Activated T-cell treated with anti-CD3 and anti-CD28 coated beads, Interleukin-2, amount 50 U/mL, for 72 hours (primary cell): ENCODE measurements around the gene EXD2. TPM values are rescaled to one million over a fixed set of nuclear protein-coding genes. Genes with fewer than 3 reads are reported as not detected.

ENCODE experiments used
- ATAC-seq, 2 donors: fragments of 150-1000 bp; cut with Tn5 transposase; replicated peaks in 1 of 2; 2 replicates each; pipeline ENCODE4 v1.10.0; 2021; ENCODE audit warnings: moderate library complexity in 2 of 2, mild to moderate bottlenecking in 1 of 2
- DNase-seq, 2 donors: peaks; one replicate each; pipeline ENCODE4 v3.0.0; 2021 to 2022; ENCODE audit warnings: mixed read lengths in 1 of 2
- H3K27ac Mint-ChIP-seq: one replicate; pipeline ENCODE4 v1.8.0; 2022; ENCODE audit warnings: mild to moderate bottlenecking, moderate library complexity, mixed read lengths
- H3K27me3 Mint-ChIP-seq: one replicate; pipeline ENCODE4 v1.8.0; 2022; ENCODE audit warnings: low read depth, mixed read lengths
- H3K36me3 Mint-ChIP-seq, 2 donors: one replicate each; pipeline ENCODE4 v1.8.0; 2022; ENCODE audit warnings: mixed read lengths in 2 of 2, mild to moderate bottlenecking in 1 of 2; ENCODE audit not compliant: insufficient read depth in 2 of 2
- H3K4me1 Mint-ChIP-seq: one replicate; pipeline ENCODE4 v1.8.0; 2022; ENCODE audit warnings: low read depth, mixed read lengths
- H3K4me3 Mint-ChIP-seq, 2 donors: one replicate each; pipeline ENCODE4 v1.8.0; 2022; ENCODE audit warnings: mild to moderate bottlenecking in 2 of 2, mixed read lengths in 2 of 2, moderate library complexity in 2 of 2
- H3K9me3 Mint-ChIP-seq, 2 donors: one replicate each; pipeline ENCODE4 v1.8.0; 2022; ENCODE audit warnings: mixed read lengths in 2 of 2
- total RNA-seq, 2 donors: library from RNA; stranded (reverse); gene quantifications; one replicate each; pipeline ENCODE4 v1.2.3, GENCODE V29; 2022

The EXD2 gene
- total RNA-seq, 2 donors from 2014 or later, result 11.3 to 16.3 TPM

DNA sequence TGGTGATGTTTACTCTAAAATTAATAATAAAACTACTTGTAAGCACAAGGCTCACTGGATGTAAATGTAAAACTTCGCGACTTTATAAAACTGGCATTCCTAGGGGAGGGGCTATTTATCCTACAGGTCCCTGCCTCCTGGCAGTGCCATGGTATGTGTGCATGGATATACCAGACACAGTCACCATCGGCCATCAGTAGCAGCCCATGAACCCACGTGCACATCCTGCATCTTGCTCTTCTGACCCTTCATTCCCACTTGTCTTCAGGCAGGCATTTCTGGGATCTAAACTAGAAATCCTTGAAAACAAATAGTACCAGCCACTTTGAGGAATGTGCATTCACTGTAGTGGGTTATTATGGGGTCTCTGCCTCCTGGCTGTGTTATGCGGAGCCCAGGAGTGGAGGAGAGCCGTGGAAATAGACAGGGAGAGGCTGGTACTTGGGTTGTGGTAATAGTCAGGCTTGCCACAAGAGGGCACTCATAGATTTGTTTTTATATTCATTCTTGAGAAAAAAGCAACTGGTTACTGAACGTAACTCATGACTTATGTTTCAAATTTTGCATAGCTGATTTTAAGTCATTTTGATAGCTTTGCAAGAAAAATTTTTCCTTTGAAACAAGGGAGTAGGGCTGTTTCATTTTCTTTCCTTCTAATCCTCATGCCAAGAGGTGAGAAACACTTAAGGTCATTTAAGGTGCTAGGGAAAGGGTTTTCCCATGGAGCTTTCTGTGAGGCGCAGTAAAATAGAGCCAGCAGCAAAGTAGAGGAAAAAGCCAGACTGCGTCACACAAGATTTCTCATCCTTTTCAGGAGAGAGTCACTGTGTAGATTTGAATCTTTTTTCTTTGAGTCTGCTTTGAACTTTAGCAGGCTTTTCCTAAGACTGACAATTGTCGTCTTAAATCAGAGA is 51.3 kb downstream of the EXD2 start:
- H3K27ac Mint-ChIP-seq, result no peak overlapping the region
- DNase-seq (peak; percentile 47 to 53), ATAC-seq (peak; percentile 36 to 51)
- H3K4me1 Mint-ChIP-seq, result no peaks in the 10 kb centered on the region
- no peaks in the 10 kb centered on the region for H3K27me3 Mint-ChIP-seq
- H3K9me3 Mint-ChIP-seq, result no peaks in the 10 kb centered on the region
- H3K36me3 Mint-ChIP-seq, result no peaks in the 10 kb centered on the region
- H3K4me3 Mint-ChIP-seq, result no peak overlapping the region

DNA sequence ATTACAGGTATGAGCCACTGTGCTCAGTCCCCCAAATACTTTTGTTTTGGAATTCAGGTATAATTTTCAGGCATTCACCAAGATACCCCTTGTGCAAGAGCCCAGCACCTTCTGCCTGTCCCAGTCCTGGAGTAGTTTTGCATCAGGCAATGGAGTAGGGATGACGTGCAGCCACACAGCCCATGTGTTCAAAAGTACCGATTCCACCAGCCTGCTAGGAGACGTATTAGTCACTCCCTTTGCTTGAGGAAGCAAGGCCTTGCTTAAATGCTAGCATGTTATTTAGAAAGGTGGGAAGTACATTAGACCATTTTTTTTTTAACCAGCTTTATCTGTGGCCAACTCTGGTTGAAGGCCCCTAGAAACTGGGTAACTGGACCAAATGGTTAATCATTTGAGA is 53.6 kb downstream of the EXD2 start:
- H3K27me3 Mint-ChIP-seq, result no peaks in the 10 kb centered on the region
- ATAC-seq (no peak), DNase-seq (no peak)
- H3K4me3 Mint-ChIP-seq, result no peak overlapping the region
- H3K36me3 Mint-ChIP-seq, result no peaks in the 10 kb centered on the region
- H3K27ac Mint-ChIP-seq, result no peak overlapping the region
- H3K9me3 Mint-ChIP-seq, result no peaks in the 10 kb centered on the region
- H3K4me1 Mint-ChIP-seq, result no peaks in the 10 kb centered on the region

GRCh38 chr14:69246331-69246730 is 55.0 kb downstream of the EXD2 start:
- ATAC-seq, result no peak
- no peak for DNase-seq
- Mint-ChIP-seq H3K27me3 (no peaks in the 10 kb centered on the region), H3K27ac (no peak overlapping the region), H3K9me3 (no peaks in the 10 kb centered on the region), H3K4me3 (no peak overlapping the region), H3K4me1 (no peaks in the 10 kb centered on the region), H3K36me3 (no peaks in the 10 kb centered on the region)

GRCh38 chr14:69247676-69248440 is 56.6 kb downstream of the EXD2 start:
- Mint-ChIP-seq H3K4me3 (no peak overlapping the region), H3K4me1 (no peaks in the 10 kb centered on the region), H3K27me3 (no peaks in the 10 kb centered on the region), H3K36me3 (no peaks in the 10 kb centered on the region), H3K9me3 (no peaks in the 10 kb centered on the region), H3K27ac (no peak overlapping the region)
- no peak for ATAC-seq
- DNase-seq, result no peak

- ATAC-seq, result no peak
- Mint-ChIP-seq H3K36me3 (no peaks in the 10 kb centered on the region), H3K4me3 (no peak overlapping the region), H3K27me3 (peaks cover 2% of the 10 kb centered on the region), H3K9me3 (no peaks in the 10 kb centered on the region), H3K27ac (no peak overlapping the region), H3K4me1 (no peaks in the 10 kb centered on the region)
- DNase-seq, result no peak
These were observed 58.3 kb downstream of the EXD2 start for GRCh38 chr14:69249603-69250002.

GRCh38 chr14:69252851-69253250 is 61.6 kb downstream of the EXD2 start:
- Mint-ChIP-seq H3K27ac (no peak overlapping the region), H3K36me3 (no peaks in the 10 kb centered on the region), H3K9me3 (no peaks in the 10 kb centered on the region), H3K27me3 (peaks cover 14% of the 10 kb centered on the region), H3K4me3 (no peak overlapping the region), H3K4me1 (no peaks in the 10 kb centered on the region)
- no peak for DNase-seq
- ATAC-seq, result no peak

- ATAC-seq (no peak), DNase-seq (no peak)
- H3K4me3 Mint-ChIP-seq, result peak overlapping the region in 1 of 2 donors; percentile 80
- H3K36me3 Mint-ChIP-seq, result no peaks in the 10 kb centered on the region
- H3K4me1 Mint-ChIP-seq, result peaks cover 7% of the 10 kb centered on the region
- peaks cover 60% of the 10 kb centered on the region for H3K27me3 Mint-ChIP-seq
- no peak overlapping the region for H3K27ac Mint-ChIP-seq
- H3K9me3 Mint-ChIP-seq, result no peaks in the 10 kb centered on the region
These were observed 67.8 kb downstream of the EXD2 start for GRCh38 chr14:69259168-69259526.

GRCh38 chr14:69259527-69260189 is 68.4 kb downstream of the EXD2 start, which contains the start of gene GALNT16:
Gene GALNT16, plus strand, starts transcription at chr14:69260158. Its CDS starts 133 bp downstream, at chr14:69260291.
- ATAC-seq, result peak; percentile 4
- Mint-ChIP-seq H3K9me3 (no peaks in the 10 kb centered on the region), H3K27ac (no peak within 1 kb of the TSS)

DNA sequence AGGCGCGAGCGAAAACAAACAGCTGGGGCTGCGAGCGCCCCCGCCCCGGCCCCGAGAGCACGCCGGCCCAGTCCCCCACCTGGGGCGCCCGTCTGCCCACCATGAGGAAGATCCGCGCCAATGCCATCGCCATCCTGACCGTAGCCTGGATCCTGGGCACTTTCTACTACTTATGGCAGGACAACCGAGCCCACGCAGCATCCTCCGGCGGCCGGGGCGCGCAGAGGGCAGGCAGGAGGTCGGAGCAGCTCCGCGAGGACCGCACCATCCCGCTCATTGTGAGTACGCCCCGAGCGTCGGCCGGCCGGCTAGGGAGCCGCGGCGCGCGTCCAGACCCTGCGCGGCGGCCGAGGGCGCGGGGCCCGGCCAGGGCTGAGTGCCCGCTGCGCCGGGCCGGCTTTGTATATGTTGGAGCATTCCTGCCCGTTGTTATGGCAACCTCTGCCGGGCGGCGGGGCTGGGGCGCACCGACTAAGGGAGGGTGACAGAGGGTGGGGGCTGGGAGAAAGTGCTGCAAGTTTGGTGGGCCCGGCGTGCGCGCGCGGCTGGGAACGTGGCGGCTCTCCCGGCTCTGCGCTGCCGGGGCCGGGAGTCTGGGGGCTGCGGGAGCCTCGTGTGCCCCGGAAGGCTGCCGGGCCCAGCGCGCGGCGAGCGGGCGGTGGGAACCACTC is 69.0 kb downstream of the EXD2 start:
- Mint-ChIP-seq H3K4me1 (peaks cover 7% of the 10 kb centered on the region), H3K36me3 (no peaks in the 10 kb centered on the region), H3K9me3 (no peaks in the 10 kb centered on the region), H3K27ac (no peak overlapping the region), H3K4me3 (peak overlapping the region; percentile 70 to 80), H3K27me3 (peaks cover 53% of the 10 kb centered on the region)
- ATAC-seq (peak; percentile 28 to 50), DNase-seq (peak; percentile 8 to 12)

More at GRCh38 chr14:69259527-69260189, 68.4 kb downstream of the EXD2 start, which contains the start of gene GALNT16:
- Mint-ChIP-seq H3K4me1 (peaks cover 7% of the 10 kb centered on the region), H3K36me3 (no peaks in the 10 kb centered on the region), H3K4me3 (peak within 1 kb of the TSS; percentile 86 to 90), H3K27me3 (peaks cover 59% of the 10 kb centered on the region)
- DNase-seq, result peak; percentile 8 to 13

GRCh38 chr14:69260861-69261564 is 69.7 kb downstream of the EXD2 start:
- peaks cover 7% of the 10 kb centered on the region for H3K4me1 Mint-ChIP-seq
- H3K4me3 Mint-ChIP-seq, result peak overlapping the region; percentile 86 to 90
- peak; percentile 73 to 75 for DNase-seq
- no peak overlapping the region for H3K27ac Mint-ChIP-seq
- peaks cover 50% of the 10 kb centered on the region for H3K27me3 Mint-ChIP-seq
- no peaks in the 10 kb centered on the region for H3K36me3 Mint-ChIP-seq
- no peaks in the 10 kb centered on the region for H3K9me3 Mint-ChIP-seq
- peak; percentile 86 to 88 for ATAC-seq

GRCh38 chr14:69261761-69262331 is 70.5 kb downstream of the EXD2 start:
- ATAC-seq (no peak), DNase-seq (no peak)
- no peaks in the 10 kb centered on the region for H3K36me3 Mint-ChIP-seq
- peak overlapping the region; percentile 86 to 90 for H3K4me3 Mint-ChIP-seq
- no peaks in the 10 kb centered on the region for H3K9me3 Mint-ChIP-seq
- peaks cover 7% of the 10 kb centered on the region for H3K4me1 Mint-ChIP-seq
- no peak overlapping the region for H3K27ac Mint-ChIP-seq
- H3K27me3 Mint-ChIP-seq, result peaks cover 50% of the 10 kb centered on the region

GRCh38 chr14:69262516-69262915 is 71.2 kb downstream of the EXD2 start:
- Mint-ChIP-seq H3K36me3 (no peaks in the 10 kb centered on the region), H3K27ac (no peak overlapping the region), H3K4me3 (no peak overlapping the region), H3K27me3 (peaks cover 50% of the 10 kb centered on the region), H3K9me3 (no peaks in the 10 kb centered on the region), H3K4me1 (peaks cover 7% of the 10 kb centered on the region)
- no peak for ATAC-seq
- DNase-seq, result no peak
